HG03521 (cell line): ENCODE measurements around the gene FAM222A.

Experiments used
- ATAC-seq: cut with Tn5 transposase; IDR thresholded peaks from one replicate; pipeline ENCODE4 v1.9.1; 2021; ENCODE audit warnings: mild to moderate bottlenecking, moderate library complexity; ENCODE audit not compliant: unreplicated experiment

Gene FAM222A

GRCh38 chr12:109758426-109759420, 45.1 kb downstream of the FAM222A start:
- ATAC-seq: no peak

GRCh38 chr12:109759595-109759994, 46.0 kb downstream of the FAM222A start:
- no peak for ATAC-seq

GRCh38 chr12:109760031-109760929, 46.7 kb downstream of the FAM222A start:
- ATAC-seq: no peak

GRCh38 chr12:109760930-109761921, 47.6 kb downstream of the FAM222A start:
- no peak for ATAC-seq

GRCh38 chr12:109762071-109762672, 48.5 kb downstream of the FAM222A start:
- ATAC-seq: no peak

GRCh38 chr12:109762673-109763191, 49.1 kb downstream of the FAM222A start:
- ATAC-seq: no peak

- no peak for ATAC-seq
Measured at GRCh38 chr12:109763201-109763841, 49.7 kb downstream of the FAM222A start.

- ATAC-seq: no peak
Measured at GRCh38 chr12:109764123-109764522, 50.5 kb downstream of the FAM222A start.

GRCh38 chr12:109764776-109765445, 51.3 kb downstream of the FAM222A start:
- ATAC-seq: no peak

- no peak for ATAC-seq
Measured at GRCh38 chr12:109765446-109765810, 51.8 kb downstream of the FAM222A start.

- ATAC-seq: no peak
Measured at GRCh38 chr12:109766251-109766778, 52.7 kb downstream of the FAM222A start.

- no peak for ATAC-seq
Measured at GRCh38 chr12:109767456-109767855, 53.8 kb downstream of the FAM222A start.

- no peak for ATAC-seq
Measured at GRCh38 chr12:109767991-109768900, 54.6 kb downstream of the FAM222A start.

GRCh38 chr12:109768901-109769670, 55.5 kb downstream of the FAM222A start:
- ATAC-seq: no peak

GRCh38 chr12:109770104-109770860, 56.7 kb downstream of the FAM222A start:
- no peak for ATAC-seq
